ENCODE results near the gene IBTK. TPM values are rescaled to one million over a fixed set of nuclear protein-coding genes. Genes with fewer than 3 reads are reported as not detected.
"Not testable (repeated sequence)": the region's sequence is repeated elsewhere in the genome, so short reads cannot be mapped to it uniquely, and the experiment has no call there.

Gene IBTK
- total and polyA plus RNA-seq, 2 donors from 2014 or later = 17.2 to 38.4 TPM

- Histone ChIP-seq H3K27ac (ENCODE audit: low read depth in 2 of 2, low read length in 2 of 2) (no peak overlapping the region), H3K4me3 (ENCODE audit: low read length in 3 of 3) (no peak overlapping the region), H3K9me3 (ENCODE audit: control insufficient read depth in 2 of 3, insufficient read depth in 1 of 3, low read length in 3 of 3) (no peaks in the 10 kb centered on the region), H3K27me3 (ENCODE audit: control insufficient read depth, insufficient read depth, low read length) (no peaks in the 10 kb centered on the region), H3K4me1 (ENCODE audit: control insufficient read depth in 2 of 3, insufficient read depth in 2 of 3, low read depth in 1 of 3, low read length in 3 of 3) (no peaks in the 10 kb centered on the region), H3K36me3 (ENCODE audit: control insufficient read depth in 2 of 3, insufficient read depth in 3 of 3, low read length in 3 of 3) (no peaks in the 10 kb centered on the region), H3K9ac (ENCODE audit: low read length in 3 of 3) (no peak overlapping the region)
- TF ChIP-seq, protein P1, sequence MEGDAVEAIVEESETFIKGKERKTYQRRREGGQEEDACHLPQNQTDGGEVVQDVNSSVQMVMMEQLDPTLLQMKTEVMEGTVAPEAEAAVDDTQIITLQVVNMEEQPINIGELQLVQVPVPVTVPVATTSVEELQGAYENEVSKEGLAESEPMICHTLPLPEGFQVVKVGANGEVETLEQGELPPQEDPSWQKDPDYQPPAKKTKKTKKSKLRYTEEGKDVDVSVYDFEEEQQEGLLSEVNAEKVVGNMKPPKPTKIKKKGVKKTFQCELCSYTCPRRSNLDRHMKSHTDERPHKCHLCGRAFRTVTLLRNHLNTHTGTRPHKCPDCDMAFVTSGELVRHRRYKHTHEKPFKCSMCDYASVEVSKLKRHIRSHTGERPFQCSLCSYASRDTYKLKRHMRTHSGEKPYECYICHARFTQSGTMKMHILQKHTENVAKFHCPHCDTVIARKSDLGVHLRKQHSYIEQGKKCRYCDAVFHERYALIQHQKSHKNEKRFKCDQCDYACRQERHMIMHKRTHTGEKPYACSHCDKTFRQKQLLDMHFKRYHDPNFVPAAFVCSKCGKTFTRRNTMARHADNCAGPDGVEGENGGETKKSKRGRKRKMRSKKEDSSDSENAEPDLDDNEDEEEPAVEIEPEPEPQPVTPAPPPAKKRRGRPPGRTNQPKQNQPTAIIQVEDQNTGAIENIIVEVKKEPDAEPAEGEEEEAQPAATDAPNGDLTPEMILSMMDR (IDR thresholded peaks at IDR 0.05; ENCODE audit: borderline replicate concordance, extremely low read depth, insufficient read depth) = no peak
- DNase-seq (no peak), FAIRE-seq (no peak)
- intact Hi-C loops (cut with DNase I) = no loop called here
These were observed 9.7 kb upstream of the IBTK start for GRCh38 chr6:82257088-82257774.

GRCh38 chr6:82254722-82255121 lies 7.2 kb upstream of the IBTK start:
- H3K9me3 ChIP-seq (ENCODE audit: control insufficient read depth in 2 of 3, insufficient read depth in 1 of 3, low read length in 3 of 3); DNase-seq; H3K27me3 ChIP-seq (ENCODE audit: control insufficient read depth, insufficient read depth, low read length); H3K9ac ChIP-seq (ENCODE audit: low read length in 3 of 3); FAIRE-seq; H3K4me1 ChIP-seq (ENCODE audit: control insufficient read depth in 2 of 3, insufficient read depth in 2 of 3, low read depth in 1 of 3, low read length in 3 of 3); H3K27ac ChIP-seq (ENCODE audit: low read depth in 2 of 2, low read length in 2 of 2); H3K4me3 ChIP-seq (ENCODE audit: low read length in 3 of 3); H3K36me3 ChIP-seq (ENCODE audit: control insufficient read depth in 2 of 3, insufficient read depth in 3 of 3, low read length in 3 of 3); intact Hi-C loops (cut with DNase I): not testable (repeated sequence)

GRCh38 chr6:82251942-82252341 lies 4.4 kb upstream of the IBTK start:
- DNase-seq (peak in 2 of 5 donors; percentile 50 to 54), FAIRE-seq (no peak)
- H3K9me3 ChIP-seq (ENCODE audit: control insufficient read depth in 2 of 3, insufficient read depth in 1 of 3, low read length in 3 of 3) = no peaks in the 10 kb centered on the region
- intact Hi-C loops (cut with DNase I) = no loop called here
- H3K27me3 ChIP-seq (ENCODE audit: control insufficient read depth, insufficient read depth, low read length) = no peaks in the 10 kb centered on the region
- H3K36me3 ChIP-seq (ENCODE audit: control insufficient read depth in 2 of 3, insufficient read depth in 3 of 3, low read length in 3 of 3) = no peaks in the 10 kb centered on the region
- H3K9ac ChIP-seq (ENCODE audit: low read length in 3 of 3) = no peak overlapping the region
- no peak overlapping the region for H3K27ac ChIP-seq (ENCODE audit: low read depth in 2 of 2, low read length in 2 of 2)
- TF ChIP-seq, protein P1 (IDR thresholded peaks at IDR 0.05; ENCODE audit: borderline replicate concordance, extremely low read depth, insufficient read depth) = peak; percentile 39
- H3K4me3 ChIP-seq (ENCODE audit: low read length in 3 of 3) = no peak overlapping the region
- peaks cover 0 to 6% (median 3%) of the 10 kb centered on the region in 3 donors for H3K4me1 ChIP-seq (ENCODE audit: control insufficient read depth in 2 of 3, insufficient read depth in 2 of 3, low read depth in 1 of 3, low read length in 3 of 3)

DNA sequence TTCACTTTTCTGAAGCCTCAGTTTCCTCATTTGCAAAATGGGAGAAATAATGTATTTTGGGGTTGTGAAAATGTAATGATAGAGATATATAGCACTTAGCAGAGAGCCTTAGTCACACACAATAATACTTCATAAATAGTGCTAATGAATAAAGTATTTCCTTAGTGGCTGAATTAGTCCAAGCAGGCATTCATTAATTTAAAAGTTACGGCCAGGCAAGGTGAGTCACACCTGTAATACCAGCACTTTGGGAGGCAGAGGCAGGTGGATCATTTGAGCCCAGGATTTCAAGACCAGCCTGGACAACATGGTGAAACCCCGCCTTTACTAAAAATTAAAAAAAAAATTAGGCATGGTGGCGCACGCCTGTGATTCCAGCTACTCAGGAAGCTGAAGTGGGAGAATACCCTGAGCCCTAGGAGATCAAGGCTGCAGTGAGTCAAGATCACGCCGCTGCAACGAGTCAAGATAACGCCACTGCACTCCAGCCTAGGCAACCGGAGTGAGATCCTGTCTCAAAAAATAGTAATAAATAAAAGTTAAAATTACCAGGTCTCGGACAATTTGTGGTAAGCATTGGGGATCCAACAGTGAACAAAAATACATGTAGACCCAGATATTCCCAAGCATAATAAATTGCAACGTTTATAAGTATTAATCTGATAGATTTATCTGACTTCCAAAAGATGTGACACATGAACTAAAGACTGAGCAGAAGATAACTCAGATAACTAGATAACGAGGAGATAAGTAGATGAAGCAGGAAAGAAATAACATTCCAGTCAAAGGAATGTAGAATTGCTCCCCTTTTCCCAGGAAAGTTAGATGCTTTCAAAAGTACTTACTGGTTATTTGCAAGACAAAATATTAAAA lies 2.1 kb upstream of the IBTK start:
- Histone ChIP-seq H3K9me3 (ENCODE audit: control insufficient read depth in 2 of 3, insufficient read depth in 1 of 3, low read length in 3 of 3) (no peaks in the 10 kb centered on the region), H3K27me3 (ENCODE audit: control insufficient read depth, insufficient read depth, low read length) (no peaks in the 10 kb centered on the region), H3K9ac (ENCODE audit: low read length in 3 of 3) (no peak overlapping the region), H3K4me3 (ENCODE audit: low read length in 3 of 3) (no peak overlapping the region), H3K36me3 (ENCODE audit: control insufficient read depth in 2 of 3, insufficient read depth in 3 of 3, low read length in 3 of 3) (peaks cover 0 to under 1% (median 0%) of the 10 kb centered on the region in 3 donors), H3K27ac (ENCODE audit: low read depth in 2 of 2, low read length in 2 of 2) (no peak overlapping the region), H3K4me1 (ENCODE audit: control insufficient read depth in 2 of 3, insufficient read depth in 2 of 3, low read depth in 1 of 3, low read length in 3 of 3) (peaks cover 0 to 9% (median 5%) of the 10 kb centered on the region in 3 donors)
- TF ChIP-seq, protein P1 (IDR thresholded peaks at IDR 0.05; ENCODE audit: borderline replicate concordance, extremely low read depth, insufficient read depth) = no peak
- DNase-seq (no peak), FAIRE-seq (no peak)
- intact Hi-C loops (cut with DNase I) = no loop called here
